GM18867 (cell line): ENCODE results near the gene N4BP2L2.

Experiments used
- ATAC-seq: cut with Tn5 transposase; IDR thresholded peaks from one replicate; pipeline ENCODE4 v1.9.1; 2021; ENCODE audit warnings: mild to moderate bottlenecking, moderate library complexity; ENCODE audit not compliant: unreplicated experiment

The N4BP2L2 gene

DNA sequence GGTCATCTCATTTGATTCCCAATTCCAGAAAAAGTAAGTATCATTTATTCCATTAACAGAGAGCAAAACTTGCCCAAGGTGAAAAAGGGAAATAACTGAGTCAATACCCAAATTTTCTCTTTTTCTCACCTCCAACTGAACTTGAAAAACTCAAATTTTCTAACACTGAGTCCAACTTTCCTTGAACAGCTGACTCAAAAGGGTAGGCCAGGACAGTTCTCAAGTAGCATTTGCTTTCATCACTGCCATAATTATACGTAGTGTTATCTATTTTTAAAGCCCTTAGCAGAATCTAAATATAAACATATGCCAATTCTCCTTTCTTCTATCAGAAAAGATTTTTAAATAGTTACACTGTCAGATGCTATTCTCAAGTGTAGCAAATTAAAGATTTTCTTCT, 3.5 kb downstream of the N4BP2L2 start:
- no peak for ATAC-seq

DNA sequence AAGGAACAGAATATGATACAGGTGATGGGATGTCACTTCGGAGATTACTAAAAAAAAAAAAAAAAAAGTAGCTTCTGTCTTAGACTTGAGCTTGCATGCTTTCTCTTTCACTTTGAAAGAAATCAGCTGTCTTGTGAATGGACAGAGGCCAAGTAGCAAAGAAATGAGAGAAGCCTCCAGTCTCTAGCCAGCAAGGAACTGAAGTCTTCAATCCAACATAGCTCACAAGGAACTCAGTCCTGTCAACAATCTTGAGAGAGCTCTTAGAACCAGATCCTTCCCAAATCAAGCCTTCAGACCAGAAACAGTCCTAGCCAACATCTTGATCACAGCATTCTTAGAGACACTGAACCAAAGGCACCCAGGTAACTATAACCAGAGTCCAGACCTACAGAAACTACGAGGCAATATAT, 7.7 kb downstream of the N4BP2L2 start:
- peak; percentile 86 for ATAC-seq

DNA sequence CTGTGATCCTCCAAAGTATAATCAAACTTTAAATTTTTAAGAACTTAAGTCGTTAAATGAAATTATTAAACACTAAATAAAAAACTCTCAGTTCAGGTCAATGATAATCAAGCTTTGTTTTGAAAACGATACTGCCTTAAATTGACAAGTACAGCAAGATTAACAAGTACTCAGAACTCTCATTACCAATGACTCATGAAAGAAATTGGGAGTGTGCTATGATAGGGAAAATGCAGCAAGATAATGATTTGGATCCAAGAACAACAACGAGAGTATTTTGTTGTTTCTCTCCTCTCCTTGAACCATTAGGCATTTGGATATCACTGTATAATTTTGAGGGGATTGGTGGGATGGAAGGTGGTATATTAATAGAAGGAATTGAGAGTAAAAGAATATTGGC, 10.2 kb downstream of the N4BP2L2 start:
- no peak for ATAC-seq

DNA sequence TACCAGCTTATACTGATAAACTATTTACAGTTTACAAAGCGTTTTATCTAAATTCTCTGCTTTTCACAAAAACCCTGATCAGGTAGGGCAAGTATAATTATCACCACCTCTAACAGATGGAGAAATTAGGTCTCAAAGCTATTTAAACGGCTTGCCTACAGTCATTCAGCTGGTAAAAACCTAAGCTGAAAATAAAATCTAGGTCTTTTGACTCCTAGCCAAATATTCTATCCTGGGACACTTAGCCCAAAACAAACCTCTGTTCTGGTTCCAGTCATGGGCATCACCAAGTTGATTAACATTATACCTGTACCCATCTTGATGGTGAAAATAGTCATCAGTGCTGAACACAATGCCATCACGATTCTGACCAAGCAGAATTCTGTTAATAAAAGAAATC, 11.4 kb downstream of the N4BP2L2 start:
- no peak for ATAC-seq

DNA sequence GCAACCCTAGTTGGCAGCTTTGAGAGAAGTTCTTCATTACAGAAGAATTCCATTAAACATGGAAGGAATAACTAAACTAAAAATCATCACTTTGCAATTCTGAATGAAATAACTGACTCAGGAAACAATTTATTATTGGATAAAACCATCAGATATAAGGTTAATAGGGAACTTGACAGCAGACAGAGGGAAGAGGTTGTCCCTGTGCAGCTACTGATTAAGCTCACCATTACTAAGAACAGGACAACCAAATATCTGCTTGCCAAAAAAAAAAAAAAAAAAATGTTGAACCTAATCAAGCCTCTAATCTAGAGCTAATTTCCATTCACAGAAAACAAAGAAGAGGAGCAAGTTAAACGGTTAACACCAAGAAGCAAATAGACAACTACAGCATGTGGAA, 12.8 kb downstream of the N4BP2L2 start:
- no peak for ATAC-seq

DNA sequence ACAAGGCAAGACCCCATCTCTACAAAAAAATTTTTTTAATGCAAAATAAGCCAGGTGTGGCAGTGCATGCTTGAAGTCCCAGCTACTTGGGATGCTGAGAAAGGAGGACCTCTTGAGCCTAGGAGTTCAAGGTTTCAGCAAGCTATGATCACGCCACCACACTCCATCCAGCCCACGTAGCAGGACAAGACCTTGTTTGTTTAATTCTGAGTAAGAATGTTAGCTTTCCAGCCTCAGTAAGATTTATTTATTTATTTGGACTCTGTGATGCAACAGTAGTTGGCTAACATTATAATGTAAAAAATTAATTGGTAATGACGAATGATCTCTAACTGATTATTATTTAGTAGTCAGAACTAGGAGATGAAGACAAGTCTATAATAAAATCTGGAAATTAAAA, 23.3 kb downstream of the N4BP2L2 start:
- ATAC-seq, result no peak

DNA sequence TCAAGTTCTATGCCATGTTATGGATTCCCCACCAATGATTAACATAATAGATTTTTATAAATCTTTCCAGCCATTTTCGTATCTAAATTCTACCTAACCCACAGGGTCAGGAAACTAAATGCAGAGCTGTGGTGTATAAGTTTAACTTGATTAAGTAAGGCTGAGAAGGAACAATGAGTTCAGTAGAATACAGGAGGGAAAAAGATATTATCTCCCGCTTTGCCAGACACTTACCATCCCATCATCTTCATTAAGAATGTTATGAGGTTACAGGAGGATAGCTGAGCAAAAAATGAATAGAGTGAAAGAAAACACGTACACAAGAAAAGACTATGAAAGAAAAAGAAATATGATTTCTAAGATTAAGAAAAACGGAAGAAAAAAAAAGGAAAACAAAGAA, 27.1 kb downstream of the N4BP2L2 start:
- ATAC-seq, result no peak

DNA sequence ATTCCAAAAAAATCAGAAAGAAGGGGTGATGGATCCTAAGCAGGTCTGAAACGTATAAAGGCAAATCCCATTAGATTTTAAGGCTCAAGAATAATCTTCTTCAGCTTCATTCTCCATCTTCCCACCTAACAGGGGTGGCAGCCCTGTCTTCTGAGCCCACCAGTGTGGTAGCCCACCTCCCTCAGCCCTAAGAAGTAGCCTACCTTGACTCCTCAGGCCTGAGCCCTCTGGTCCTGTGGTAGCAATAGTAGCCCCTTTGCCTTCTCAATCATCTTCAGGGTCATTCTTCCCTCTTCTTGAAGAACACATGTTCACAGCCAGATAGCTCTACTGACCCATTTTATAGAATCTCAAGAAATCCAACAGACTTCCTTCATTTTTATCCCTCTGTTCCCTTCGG, 33.7 kb downstream of the N4BP2L2 start:
- ATAC-seq, result no peak

DNA sequence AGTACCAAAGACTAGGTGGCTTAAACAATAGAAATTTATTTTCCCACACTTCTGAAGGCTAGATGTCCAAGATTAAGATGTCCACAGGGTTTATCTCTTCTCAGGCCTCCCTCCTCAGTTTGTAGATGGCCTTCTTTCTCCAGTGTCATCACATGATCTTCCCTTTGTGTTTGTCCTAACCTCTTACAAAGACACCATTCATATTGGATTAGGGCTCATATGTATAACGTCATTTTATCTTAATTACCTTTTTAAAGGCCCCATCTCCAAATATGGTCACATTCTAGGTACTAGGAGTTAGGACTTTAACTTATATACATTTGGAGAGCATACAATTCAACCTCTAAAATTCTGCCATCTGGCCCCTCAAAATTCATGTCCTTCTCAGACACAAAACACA, 34.3 kb downstream of the N4BP2L2 start:
- no peak for ATAC-seq

DNA sequence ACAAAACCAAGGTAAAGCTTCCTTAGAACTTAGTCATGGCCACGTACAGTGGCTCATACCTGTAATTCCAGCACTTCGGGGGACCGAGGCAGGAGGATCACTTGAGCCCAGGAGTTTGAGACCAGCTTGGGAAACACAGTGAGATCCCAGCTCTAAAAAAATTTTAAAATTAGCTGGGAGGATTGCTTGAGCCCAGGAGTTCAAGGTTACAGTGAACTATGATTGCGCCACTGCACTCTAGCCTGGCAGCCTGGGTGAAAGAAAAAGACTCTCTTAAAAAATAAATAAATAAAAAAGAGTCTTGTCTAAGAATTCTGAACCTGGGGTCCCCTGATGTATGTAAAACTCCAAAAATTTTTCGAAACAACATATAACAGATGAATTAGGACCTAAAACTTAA, 34.9 kb downstream of the N4BP2L2 start:
- ATAC-seq, result no peak

DNA sequence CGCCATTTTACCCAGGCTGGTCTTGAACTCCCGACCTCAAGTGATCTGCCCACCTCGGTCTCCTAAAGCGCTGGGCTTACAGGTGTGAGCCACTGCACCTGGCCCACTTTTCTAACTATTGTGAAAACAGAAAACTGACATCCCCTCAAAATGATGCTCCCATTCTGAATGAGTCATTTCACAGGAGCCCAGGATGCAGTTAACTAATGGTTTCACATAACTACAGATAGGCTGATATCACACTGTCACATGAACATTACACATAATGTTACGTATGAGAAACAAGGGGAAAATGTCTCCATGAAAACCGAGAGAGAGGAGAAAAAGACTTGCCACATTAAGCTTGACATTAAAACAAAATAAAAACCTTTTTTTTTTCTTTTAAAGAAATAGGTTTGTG, 37.5 kb downstream of the N4BP2L2 start:
- ATAC-seq, result no peak

DNA sequence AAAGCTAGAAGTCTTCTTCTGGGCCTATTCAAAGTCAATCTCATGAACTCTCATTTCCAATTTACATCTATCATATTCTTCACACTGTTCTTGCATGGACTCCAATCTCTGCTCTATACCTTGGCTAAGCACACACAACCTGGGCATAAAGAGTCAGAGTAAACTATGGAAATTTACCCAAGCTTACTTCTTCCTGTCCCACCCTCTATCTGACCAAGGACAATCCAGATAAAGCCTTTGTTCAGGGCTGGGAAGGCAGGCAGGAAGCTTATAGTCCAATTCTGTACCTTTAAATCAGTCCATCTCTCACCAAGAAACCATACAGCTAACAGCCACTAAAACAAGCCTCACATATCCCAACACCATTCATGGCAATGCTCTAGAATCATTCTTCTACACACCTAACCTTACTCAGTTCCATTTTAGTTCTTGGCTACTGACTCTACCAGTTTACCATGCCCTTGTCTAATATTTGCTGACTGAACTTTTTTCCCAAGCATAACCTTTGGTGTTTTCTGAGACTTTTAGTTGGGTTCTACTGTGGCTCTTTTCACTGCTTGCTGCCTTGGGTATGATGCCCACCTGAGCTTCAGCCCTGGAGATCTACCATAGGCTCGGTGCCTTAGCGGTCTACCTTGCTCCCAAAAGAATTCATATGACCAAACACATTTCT, 38.9 kb downstream of the N4BP2L2 start:
- no peak for ATAC-seq

DNA sequence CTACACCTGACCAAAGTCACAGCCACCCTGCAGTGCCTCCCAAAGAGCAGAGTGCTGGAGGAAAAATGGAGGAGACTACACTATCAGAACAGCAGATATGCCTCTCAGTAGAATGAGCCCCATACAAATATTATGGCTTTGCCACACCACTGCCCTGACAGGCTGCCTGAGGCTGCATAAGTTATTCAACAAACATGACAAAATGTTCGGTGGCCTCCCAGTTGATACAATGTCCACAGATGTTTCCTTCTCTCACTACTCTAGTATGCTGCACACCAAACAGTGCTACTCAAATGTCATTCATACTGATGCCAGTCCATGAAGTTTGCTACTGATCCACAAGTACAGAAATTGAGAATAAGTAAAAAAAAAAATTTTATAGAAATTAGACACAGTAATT, 41.0 kb downstream of the N4BP2L2 start:
- ATAC-seq, result no peak

DNA sequence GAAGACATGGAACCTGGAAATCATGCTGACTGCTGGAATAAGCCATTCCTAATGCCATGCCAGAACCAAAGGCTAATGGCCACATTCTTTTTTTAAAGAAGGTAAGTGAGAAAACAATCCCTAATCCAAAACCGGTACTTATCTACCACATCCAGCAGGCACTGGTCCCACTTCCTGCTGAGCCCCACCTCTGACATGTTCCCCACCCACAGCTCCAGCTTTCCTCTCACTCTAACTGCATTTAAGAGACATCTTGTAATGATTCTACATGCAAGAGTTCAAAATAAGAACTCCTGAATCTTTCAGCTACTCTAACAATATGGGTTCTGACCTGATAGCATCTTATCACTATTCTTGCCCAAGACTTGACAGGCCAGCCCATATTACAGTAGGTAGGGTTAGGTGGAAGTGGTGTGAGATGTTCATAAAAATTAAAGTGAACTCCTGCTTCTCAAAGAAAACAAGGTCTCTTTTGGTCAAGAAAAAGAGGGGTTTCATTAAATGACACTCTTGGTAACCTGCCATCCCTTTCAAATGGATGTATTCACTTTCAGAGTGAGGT, 41.9 kb downstream of the N4BP2L2 start:
- ATAC-seq, result no peak

DNA sequence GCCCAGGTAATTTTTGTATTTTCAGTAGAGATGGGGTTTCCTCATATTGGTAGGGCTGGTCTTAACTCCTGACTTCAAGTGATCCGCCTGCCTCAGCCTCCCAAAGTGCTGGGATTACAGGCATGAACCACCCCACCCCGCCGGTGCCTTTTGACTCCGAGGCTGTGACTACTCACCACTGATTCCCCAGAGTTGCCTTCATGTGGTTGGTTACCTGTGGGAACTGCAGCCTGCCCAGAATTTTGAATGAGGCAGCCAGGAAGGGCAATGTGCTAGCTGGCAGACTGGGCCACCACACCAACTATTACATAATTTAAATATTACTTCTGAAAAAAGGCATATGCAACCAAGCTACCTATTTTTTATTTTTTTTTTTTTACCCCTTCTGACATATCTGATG, 42.8 kb downstream of the N4BP2L2 start:
- no peak for ATAC-seq

DNA sequence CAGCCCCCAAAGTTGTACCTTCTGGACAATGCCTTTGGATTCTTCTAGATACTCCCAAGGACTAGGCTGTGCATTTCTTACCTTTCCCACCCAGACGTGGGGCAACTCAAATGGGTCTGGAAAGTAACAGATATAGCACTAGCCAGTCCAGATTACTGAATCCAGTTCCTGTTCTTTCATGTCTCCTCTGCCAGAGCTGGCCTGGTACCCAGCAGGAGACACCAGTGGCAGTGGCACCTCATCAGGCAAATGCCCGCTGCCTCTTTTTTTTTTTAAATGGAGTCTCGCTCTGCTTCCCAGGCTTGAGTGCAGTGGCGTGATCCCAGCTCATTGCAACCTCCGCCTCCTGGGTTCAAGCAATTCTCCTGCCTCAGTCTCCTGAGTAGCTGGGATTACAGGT, 43.2 kb downstream of the N4BP2L2 start:
- ATAC-seq, result no peak

DNA sequence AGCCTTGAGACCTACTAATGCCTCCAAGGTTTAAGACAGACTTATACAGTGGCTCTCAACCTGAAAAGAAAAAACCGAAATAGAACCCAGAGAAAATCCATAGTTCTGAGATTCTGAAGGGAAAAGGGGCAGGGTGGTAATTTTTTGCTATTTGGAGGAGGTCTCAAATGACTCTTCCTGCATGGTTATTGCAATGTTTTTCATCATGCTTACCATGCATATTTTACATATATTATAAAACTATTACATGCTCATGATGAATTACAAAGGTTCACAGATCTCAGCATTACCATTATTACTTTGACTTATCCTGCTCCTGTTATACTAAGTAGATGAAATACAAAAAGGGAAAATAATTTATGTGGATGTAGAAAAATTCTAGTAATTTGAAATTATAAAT, 47.6 kb downstream of the N4BP2L2 start:
- ATAC-seq, result no peak

DNA sequence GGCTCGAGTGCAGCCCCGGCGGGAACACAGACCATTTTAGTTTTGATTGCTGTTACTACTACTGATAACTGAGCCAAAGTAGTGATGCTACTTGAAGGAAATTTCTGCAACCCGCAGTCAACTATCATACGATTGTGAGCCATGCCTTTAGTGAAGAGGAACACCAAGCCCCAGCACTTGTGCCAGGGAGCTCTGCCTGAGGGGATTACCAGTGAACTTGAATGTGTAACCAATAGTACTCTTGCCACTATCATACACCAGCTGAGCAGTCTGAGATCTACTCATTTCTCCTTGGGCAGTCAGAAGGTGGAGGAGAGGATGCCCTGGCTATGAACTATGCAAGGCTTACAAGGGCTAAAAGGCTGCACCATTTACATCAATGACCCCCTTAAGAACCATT, 61.7 kb downstream of the N4BP2L2 start:
- ATAC-seq, result no peak

DNA sequence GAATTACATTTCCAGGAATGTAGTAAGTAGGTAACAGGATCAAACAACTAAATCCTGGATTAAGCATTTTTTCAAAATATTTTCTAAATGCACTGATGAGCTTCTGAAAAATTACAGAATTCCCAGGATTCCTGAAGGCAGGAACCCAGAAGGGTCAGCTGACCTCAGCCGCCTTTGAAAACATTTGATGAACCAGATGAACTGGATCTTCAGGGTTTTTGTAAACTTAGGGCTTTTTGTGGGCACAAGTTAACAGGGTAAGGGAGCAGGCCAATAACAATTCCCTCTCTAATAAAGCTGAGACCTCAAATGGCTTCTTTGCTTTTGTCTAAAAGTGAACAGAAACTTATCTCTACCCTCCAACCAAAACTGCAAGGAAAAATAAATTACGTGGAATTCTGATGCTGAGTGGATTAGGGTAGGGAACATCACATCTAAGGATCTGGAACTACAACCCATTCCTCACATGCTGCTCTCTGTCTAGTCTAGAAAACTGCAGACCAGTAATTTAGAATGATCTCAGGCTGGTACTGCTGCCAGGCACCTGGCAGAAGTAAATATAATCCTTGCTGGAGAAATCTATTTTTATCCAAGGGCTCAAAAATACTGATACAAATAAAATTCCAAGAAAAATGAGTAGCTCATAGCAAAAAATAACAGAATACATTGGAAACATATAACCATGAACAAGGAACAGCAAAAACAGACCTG, 62.4 kb downstream of the N4BP2L2 start:
- no peak for ATAC-seq

DNA sequence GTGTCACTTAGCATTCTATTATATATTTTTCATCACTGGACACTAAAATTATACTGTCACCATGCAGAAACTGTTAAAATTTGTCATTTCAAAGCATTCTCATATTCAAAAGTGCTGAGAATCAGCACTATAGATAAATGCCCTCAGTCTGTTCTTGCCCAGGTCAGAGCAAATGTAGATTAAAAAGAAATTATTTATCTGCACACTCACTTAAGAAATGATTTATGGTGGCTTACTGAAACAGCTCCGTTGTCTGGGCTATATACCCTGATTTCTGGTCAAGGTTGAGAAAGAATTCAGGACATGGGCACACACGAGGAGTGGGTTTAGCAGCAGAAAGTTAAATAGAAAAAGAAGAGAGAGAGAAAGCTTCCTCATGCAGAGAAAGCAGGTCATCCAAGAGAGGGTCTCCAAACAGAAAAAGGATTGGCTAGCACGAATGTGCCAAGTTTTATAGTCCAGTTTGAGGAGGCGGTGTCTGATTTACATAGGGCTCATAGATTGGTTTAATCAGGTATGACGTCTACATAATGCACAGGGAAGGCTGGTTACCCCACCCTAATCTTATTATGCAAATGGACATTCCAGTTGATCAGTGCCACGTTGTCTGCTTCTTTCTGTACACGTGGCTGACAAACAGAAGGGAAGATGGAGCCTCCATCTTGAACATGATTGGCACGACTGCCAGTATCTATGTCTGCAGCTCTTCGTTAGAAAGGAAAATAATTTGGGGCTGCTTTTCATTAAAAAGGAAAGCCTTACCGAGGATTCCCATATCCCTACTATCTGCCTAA, 63.4 kb downstream of the N4BP2L2 start:
- ATAC-seq, result no peak

DNA sequence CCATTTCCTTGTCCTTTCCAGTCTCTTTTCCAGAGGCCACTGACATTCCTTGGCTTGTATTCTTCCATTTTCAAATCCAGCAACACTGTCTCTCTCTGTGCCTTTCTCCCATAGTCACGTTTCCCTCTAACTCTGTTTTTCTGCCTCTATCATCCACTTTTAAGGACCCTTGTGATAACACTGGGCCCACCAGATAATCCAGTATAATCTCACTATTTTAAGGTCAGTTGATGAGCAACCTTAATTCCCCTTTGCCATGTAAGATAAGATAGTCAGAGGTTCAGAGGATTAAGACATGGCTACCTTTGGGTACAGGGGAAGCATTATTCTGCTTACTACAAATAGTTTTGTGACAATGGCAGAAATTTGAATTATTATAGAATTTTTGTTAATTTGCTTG, 64.9 kb downstream of the N4BP2L2 start:
- no peak for ATAC-seq

DNA sequence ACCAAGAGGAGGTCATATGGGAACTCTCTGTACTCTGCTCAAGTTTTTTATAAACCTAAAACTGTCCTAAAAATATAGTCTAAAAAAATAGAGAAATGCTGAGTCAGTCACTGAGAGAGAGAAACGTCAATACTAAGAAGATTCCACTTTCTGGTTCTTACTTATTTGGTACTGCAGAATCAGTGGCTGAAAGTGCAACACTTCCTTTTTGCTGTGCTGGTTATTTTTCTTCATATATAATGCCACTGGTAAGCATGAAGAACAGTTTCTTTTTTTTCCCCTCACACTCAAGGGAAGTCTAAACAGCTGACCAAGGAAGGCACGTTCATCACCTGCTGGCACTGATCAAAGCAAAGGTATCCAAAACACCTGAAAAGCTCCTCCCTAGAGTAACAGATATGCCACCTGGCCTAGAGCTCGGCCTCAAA, 66.4 kb downstream of the N4BP2L2 start:
- ATAC-seq, result peak; percentile 87
